GM18499 (cell line): Measurements from ENCODE around the gene CASP7.
A peak's percentile ranks its signal among the peaks of the same experiment; 100 is the strongest.
"Not testable (repeated sequence)": the region's sequence is repeated elsewhere in the genome, so short reads cannot be mapped to it uniquely, and the experiment has no call there.

Experiments
- ATAC-seq: cut with Tn5 transposase; IDR thresholded peaks from one replicate; pipeline ENCODE4 v1.9.1; 2021; ENCODE audit warnings: moderate number of reproducible peaks; ENCODE audit not compliant: insufficient read depth, unreplicated experiment

The CASP7 gene

DNA sequence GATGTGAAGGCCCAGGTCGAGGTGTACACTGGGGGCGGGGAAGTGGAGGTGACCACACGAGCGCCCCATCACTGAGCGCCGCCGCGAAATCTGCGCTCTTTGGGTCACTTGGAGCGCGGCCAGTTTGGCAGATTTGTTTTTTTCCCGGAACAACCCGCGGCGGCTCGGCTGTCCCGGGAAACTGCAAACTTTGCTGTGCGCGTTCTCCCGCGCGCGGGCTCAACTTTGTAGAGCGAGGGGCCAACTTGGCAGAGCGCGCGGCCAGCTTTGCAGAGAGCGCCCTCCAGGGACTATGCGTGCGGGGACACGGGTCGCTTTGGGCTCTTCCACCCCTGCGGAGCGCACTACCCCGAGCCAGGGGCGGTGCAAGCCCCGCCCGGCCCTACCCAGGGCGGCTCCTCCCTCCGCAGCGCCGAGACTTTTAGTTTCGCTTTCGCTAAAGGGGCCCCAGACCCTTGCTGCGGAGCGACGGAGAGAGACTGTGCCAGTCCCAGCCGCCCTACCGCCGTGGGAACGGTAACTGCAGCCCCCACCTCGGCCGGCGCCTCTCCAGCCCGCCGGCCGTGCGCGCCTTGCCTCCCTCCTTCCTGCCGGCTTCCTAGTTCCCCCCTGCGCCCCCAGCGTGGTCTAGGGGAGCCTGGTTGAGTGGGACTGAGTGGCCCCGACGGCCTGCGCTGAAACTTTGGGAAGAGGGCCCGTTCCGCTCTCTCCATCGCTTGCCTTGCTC, at the start of gene CASP7:
TSS of gene CASP7 (plus strand) at position 450 of the 727 bp plus-strand sequence. CDS start 17,582 bp downstream, outside the sequence.
- ATAC-seq: peak; percentile 37

DNA sequence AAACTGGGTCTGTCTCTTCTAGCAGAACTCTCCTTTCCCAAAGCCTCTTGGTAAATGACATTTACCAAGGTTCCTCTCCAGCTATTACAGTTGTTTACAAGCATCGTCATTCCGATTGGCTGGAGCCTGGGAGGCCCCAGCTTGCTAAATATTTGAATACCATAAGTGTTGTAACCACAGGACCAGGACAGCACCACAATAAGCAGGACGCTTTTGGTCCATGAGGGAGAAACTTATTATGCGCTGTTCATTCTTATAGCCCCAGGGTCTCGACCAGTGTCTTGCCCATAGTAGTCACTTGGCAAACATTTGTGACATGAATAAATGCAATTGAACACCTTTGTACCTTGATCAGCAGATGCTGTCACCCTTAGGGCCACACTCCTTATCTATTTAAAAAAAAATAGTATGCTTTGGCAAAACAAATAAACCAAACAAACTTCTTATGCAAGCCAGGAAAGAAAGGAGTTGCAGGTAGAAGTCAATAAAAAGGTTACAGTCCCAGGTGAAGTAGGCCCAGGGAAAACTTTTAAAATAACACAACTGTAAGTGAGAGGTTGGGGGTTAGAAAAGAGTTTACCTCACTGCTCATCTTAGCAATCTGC, 48.7 kb upstream of the CASP7 start:
- no peak for ATAC-seq

DNA sequence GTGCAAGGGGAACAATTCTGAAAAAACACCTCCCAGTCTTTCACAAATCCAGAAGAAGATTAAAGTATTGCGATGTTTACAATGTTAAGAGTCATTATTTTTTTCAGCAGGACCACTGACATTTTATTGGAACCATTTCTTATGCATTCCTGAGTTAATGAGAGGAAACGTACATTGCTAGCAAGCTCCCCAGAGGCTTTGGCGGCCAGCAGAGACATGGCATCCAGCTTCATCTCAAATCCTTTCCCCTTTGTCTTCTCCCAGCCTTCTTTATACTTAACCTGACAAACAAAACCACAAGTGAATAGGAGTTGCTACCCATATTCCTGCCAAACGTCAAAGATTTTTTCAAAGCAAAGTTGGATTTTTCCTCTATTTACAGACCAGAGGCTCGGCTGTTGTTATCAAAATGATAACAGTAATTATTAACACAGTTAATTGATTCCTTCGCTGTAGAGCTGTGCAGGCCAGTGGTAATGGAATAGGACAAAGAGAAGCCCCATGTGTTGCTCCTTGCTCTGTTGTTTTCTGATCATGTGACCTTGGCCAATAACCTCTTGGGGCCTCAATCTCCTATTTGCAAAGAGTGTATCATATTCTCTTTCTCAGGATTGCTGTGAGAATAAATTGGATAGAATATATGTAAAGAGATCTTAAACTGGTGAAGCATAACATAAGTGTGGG, 47.9 kb upstream of the CASP7 start:
- no peak for ATAC-seq

DNA sequence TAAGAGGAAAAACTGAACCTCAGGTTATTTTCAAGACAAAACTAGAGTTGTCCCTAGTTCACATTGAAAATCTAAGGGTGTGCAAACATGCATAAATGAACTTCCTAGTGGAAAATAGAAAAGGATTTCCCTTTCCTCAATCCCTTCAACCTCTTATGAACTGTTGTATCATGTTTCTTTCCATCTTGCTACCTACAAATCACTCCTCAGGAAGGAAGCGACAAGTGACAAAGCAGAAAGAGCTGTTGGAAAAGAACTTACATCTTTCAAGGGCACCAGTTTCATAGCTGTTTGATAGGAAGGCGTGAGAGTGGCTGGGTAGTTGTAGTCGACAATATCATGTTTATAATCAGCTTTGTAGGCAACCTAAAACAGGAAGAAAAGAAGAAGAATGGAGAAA, 39.7 kb upstream of the CASP7 start:
- ATAC-seq: no peak

DNA sequence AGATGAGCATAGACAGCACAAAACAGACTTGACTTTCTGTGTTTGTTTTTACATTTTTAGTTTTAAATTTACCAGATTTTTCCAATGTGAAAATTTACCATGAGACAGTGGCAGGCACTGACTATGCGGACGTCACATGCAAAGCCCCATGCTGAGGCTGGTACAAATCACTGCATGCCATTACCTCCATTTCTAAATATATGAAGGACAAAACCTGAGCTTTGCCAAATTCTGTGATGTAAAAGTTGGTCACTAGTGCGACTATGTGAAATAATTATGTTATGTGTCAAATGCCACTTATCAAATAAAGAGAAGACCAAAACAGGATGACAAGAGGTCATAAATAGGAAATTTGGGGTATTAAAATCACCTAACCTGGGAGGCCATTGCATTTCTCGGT, 38.0 kb upstream of the CASP7 start:
- no peak for ATAC-seq

DNA sequence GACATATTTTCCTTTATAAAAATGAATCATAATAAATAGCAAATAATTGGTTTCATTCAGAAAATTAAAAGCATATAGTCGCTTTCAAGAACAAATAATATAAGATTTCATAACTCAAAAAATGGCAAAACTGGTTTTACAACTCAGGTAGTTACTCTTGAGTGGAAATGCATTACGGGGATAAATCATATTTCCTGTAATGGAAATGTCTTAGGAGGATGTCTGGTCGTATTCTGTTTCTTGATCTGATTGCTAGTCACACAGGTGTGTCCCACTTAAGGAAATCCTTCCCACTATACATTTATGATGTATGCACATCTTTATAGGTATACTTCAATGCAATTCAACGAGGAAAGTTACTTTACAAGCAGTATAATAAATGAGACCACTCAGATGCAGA, 36.5 kb upstream of the CASP7 start:
- ATAC-seq: no peak

DNA sequence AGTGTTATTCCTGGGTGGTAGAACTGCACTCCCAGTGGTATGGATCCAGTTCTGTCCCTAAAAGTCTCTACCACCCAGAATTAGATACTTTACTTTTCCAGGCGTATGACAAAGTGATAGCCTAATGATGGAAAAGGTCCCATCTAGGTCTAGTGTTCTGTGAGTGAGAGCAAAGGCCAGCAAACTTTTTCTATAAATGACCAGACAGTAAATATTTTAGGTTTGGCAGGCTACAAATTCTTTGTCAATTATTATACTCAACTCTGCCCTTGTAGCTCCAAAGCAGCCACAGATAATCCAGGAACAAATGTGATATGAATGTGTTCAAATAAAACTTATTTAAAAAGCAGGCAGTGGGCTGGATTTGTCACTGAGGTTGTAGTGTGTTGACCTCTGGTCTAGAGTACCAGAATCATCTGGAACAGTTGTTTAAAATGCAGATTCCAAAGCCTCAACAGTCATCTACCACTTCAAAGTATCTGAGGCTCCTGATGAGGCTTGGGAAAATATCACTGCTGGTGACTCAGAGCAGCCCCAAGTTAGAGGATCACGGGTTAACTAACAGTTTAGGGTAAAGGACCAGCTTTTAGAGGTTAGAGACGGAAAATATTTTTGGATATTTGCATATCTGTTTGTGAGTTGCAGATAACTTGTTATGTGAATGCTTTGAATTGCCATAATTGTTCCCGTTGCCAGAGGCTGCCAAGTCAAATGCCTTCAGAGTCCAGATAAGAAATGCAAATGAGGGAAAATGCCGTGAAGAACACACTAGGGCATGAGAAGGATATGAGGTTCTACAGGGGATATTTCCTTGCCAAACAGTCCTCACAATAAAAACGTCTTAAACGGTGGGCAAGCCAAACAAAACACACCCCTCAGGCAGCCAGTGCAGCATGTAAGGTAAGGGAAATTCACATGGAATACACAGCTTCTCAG, 35.3 kb upstream of the CASP7 start:
- no peak for ATAC-seq

DNA sequence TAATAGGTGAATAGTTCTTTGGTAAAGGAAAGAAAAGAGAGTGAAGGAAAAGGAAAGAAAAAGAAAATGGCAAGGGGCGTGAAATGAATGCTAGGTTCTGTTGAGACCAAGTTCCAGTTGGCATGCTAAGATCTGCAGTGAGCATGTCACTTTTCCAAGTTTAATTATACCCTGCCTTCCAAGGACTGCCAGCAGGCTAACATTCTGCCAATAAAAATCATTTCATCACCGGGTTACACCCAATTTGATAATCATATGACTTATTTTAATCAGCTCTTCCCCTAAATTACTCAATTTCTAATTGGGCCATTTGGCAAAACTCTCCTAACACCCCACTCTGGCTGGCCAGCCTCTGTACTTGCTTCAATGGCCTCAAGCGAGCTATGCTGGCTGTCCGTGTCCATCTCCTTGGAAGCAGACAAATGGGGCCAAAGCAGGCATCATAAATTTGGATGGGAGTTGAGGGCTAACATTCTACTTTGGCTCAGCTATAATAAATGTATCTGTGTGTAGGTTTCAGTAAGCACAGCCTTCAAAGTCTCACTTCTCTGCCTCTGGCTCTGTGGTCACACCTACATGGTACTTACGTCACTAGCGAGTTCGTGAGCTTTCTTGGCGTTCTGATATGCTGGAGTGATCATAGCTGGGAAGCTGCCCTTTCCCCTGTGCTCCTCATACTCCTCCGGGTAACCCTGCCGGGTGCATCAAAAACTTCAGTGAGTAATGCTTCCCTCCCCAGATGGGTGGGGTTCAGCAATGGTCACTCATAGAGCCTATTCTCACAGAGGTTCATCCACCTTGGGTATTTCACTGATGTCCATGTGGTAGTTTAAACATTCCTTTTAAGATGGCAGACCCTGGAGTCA, 33.1 kb upstream of the CASP7 start:
- no peak for ATAC-seq

DNA sequence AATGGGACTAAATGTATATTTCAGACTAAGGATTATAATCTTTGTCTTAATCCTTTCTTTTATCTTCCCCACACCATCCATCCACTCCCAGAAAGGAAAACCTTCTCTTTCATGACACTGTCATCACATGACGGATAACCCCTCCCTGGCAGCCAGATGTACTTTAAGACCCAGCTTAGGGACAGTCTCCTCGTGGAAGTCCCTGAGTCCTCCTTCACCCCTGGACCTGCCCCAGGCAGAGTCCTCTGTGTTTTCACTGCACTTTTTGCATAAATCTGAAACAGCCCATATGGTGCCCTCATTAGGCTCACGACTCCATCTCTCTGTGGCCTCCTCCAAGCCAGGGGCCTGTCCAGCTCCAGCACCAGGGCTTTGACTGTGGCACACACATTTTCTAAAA, 31.9 kb upstream of the CASP7 start:
- ATAC-seq: no peak

DNA sequence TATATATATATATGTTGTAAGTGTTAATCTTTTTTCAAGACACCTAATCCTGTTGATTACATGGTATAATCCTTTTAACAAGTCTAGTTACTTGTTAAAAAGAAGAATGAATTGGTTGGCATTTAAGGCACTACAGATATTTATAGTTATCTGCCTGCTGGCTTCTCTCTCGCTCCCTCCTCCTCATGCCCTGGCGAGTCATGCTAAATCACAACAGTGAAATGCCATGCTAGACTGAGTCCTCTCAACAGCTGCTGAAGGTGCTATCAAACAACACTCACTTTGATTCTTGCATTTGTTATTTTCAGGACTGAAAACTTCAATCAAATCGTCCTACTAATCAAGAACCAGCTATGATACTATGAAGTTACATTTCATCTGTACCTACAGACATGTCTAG, 31.2 kb upstream of the CASP7 start:
- ATAC-seq: no peak

DNA sequence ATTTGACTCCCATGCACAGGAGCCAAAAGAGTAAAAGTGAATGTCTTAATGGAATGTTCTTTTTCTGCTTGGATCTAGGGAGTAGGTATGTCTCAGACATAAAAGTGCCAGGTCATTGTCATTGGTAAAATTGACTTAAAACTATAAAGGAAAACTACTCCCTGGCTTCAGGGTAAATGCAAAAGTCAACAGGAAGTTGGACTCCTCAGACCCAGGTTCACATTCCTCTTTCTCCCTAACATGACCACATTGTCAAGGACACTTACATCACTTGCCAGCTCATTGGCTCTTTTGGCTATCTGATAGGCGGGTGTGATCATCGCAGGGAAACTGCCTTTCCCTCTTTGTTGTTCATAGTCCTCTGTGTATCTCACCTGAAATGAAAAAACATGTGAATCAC, 29.5 kb upstream of the CASP7 start:
- no peak for ATAC-seq

DNA sequence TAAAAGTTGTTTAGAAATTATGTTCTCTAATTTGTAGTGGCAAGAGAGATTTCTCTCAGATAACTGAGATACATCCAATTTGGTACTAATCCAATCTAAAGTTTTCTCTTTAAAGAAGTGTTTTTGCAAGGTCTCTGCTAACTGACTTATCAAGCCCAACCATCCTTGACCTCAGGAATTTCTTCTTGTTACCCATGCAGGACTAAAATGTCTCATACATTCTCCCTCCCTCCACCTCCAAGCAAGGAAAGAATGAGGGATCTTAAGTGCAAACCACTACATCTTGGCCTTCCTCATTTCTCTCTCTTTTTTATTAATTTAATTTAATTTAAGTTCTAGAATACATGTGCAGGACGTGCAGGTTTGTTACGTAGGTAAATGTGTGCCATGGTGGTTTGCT, 28.7 kb upstream of the CASP7 start:
- ATAC-seq: no peak

DNA sequence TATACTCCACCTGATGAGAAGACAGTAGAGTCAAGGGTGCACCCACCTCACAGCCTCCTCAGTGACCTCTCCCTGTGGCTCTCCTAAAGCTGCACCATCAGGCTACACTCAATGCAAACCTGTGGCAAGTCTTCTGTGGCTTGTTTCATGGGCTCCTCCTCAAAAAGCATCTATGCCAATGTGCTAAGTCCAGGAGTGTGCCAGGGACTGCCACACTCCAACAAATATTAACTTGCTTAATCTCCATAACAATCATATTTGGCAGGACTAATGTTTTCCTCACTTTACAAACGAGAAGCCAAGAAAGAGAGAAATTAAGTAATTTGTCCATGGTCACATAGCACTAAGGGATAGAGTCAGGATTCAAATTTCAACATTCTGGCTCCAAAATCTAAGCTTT, 27.8 kb upstream of the CASP7 start:
- no peak for ATAC-seq

DNA sequence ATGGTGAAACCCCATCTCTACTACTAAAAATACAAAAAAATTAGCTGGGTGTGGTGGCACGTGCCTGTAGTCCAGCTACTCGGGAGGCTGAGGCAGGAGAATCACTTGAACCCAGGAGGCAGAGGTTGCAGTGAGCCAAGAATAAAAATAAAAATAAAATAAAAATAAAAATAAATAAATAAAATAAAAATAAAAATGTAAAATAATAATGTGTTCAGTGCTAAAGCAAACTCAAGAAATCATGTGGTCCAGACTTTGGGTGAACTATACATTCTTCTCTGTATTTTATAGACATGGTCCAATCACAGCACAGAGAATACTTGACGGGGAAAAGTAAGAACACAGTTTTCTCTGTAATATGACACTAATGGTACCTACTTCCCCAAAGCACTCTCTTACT, 27.3 kb upstream of the CASP7 start:
- ATAC-seq: not testable (repeated sequence)

DNA sequence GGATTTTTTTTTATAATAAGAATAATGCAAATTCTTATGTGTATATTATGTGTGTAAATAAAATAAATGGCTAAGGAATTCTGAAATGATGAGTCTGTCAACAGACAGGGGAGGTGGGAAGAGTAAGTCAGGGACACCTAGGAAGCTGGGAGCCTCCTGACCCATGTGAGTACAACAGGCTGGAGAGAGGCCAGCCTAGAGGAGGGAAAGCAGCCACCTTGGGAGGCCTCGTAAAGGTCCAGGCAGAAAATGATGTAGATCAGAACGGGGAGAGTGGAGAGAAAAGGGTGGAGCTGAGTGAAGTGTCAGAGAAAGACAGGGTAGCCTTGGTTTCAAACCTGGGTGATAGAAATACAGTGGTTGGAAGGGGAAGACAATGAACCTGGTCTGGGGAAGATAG, 22.8 kb upstream of the CASP7 start:
- ATAC-seq: no peak

DNA sequence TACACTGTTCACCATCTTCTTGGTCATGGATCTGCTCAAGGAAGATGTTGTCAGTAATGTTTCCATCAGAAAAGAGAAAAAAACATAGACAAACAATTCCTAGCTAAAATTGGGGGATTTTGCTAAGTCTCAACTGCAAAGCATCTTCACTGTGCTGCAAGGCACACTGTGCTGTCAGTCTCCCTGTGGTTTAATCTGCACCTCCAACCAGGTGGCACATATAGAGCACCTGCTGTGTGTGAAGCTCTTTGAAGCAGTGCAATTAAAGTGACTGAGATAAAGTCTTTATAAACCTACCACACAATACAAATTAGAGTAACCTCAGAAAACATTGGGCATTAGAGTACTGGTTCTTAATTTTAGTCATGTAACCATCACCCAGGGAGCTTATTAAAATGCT, 22.2 kb upstream of the CASP7 start:
- ATAC-seq: no peak

DNA sequence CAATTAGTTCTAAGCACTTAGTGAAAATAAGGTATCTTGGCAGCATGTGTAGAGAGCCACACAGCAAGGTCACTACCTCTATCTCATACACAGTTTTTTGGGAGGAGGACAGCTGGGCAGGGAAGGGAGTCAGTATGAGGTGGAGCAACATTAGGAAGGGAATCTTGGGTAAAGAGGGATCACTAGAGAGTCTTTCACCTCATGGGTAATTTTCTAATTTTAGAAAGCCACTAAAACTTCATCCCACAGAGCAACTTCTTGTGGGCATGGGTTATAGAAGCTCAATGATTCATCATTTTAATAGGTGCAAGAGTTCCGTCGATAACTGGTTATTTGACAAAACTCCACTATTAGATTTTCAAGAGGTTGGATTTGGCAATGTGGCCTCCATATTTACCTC, 18.4 kb upstream of the CASP7 start:
- no peak for ATAC-seq

DNA sequence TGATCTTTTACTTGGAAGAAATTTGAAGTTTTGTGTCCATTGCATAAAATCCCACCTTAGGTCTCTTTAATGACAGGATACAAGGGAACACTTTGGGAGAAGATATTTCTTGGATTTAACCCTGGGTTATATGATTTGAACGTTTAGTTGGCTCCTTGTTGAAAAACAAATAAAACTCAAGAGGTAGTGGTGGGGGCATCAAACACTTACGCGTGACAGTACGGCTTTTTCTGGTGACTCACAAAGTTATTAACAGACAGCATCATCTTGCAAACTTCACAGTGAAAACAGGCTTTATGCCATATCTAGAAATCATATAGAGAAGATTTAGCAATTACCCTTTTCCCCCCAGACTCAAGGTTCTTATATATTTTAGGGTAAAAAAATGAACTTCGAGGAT, 16.6 kb upstream of the CASP7 start:
- ATAC-seq: no peak

DNA sequence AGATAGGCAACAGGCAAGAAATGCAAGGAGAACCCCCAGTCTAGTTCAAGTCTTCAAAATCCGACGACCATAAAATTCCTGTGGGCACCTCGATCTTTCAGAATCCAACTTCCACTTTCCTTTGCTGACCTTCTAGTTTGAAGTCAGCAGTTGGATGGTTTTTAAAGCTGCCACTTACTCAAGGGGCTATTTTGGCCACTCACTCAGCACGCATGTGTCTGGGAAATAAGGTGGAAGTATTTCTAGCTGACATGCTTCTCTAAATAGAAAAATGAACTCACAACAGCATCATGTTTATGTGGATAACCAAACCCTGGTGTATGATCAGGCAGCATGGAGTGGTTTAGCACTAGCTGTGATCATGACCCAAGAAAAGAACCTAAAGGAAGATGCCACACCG, 15.8 kb upstream of the CASP7 start, which contains the start of gene NRAP:
TSS of gene NRAP (minus strand) at position 134 of the 400 bp plus-strand sequence. CDS start 159 bp downstream, outside the sequence.
- no peak for ATAC-seq

DNA sequence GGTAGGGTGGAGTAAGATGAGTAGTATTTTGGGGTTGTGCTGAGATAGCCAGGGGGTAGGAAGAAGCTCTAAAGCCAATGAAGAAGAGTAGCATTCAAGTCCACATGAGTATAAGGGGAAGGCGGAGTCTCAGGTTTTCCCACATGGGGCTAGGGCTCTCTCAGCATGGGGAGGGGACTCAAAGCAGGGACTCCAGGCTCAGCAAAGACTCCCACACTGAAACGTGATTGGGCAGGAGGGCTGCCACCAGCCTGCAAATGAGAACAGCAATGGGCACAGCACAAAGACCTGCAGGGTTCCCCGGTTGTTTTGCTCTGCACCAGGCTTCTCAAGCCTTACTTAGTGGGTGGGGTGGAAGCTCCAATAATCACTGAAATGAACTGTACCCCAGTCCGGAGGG, 14.4 kb upstream of the CASP7 start:
- no peak for ATAC-seq
